Activated naive CD4-positive, alpha-beta T cell treated with anti-CD3 and anti-CD28 coated beads, Interleukin-2, amount 10 ng/mL, durations not matched to agents 7 days and 5 days (primary cell): ENCODE results near the gene ACOT13.
A peak's percentile ranks its signal among the peaks of the same experiment; 100 is the strongest.
"Not testable (repeated sequence)": the region's sequence is repeated elsewhere in the genome, so short reads cannot be mapped to it uniquely, and the experiment has no call there.

Experiments used
- CTCF ChIA-PET: fragments of 350-600 bp; sonication (Branson Sonifier 250); formaldehyde crosslinking; loops from one replicate; lab custom pipeline; 2021; ENCODE audit warnings: antibody characterized with exemption; lab: Charles Lee
- DNase-seq: peaks from one replicate; pipeline ENCODE4 v3.0.0-alpha.2; 2020
- H3K27ac Mint-ChIP-seq: one replicate; pipeline ENCODE4 v1.8.0; 2021; ENCODE audit warnings: mild to moderate bottlenecking, moderate library complexity, mixed read lengths
- H3K27me3 Mint-ChIP-seq: one replicate; pipeline ENCODE4 v1.8.0; 2021; ENCODE audit warnings: mild to moderate bottlenecking, mixed read lengths
- H3K36me3 Mint-ChIP-seq: one replicate; pipeline ENCODE4 v1.8.0; 2021; ENCODE audit warnings: mixed read lengths
- H3K4me1 Mint-ChIP-seq: one replicate; pipeline ENCODE4 v1.8.0; 2021; ENCODE audit warnings: mixed read lengths
- H3K4me3 Mint-ChIP-seq: one replicate; pipeline ENCODE4 v1.8.0; 2021; ENCODE audit warnings: mild to moderate bottlenecking, moderate library complexity, mixed read lengths
- H3K9me3 Mint-ChIP-seq: one replicate; pipeline ENCODE4 v1.8.0; 2021; ENCODE audit warnings: mixed read lengths

Gene ACOT13

GRCh38 chr6:24648276-24648675 is 18.6 kb upstream of the ACOT13 start:
- Mint-ChIP-seq H3K9me3 (no peaks in the 10 kb centered on the region), H3K36me3 (peaks cover 25% of the 10 kb centered on the region), H3K4me1 (peaks cover 16% of the 10 kb centered on the region), H3K27ac (no peak overlapping the region), H3K4me3 (no peak overlapping the region), H3K27me3 (peaks cover 27% of the 10 kb centered on the region)
- CTCF ChIA-PET, result interaction anchor here (1.2 to 1.7 kb wide), 2 partner anchors 17 to 67 kb away, joined by 4 to 6 read pairs; no protein-coding TSS in a partner anchor
- DNase-seq, result no peak

GRCh38 chr6:24649691-24650090 is 17.2 kb upstream of the ACOT13 start:
- Mint-ChIP-seq H3K4me1 (peaks cover 16% of the 10 kb centered on the region), H3K36me3 (peaks cover 31% of the 10 kb centered on the region), H3K27ac (no peak overlapping the region), H3K27me3 (peaks cover 20% of the 10 kb centered on the region), H3K9me3 (no peaks in the 10 kb centered on the region), H3K4me3 (no peak overlapping the region)
- DNase-seq, result no peak
- CTCF ChIA-PET, result interaction anchor here (0.9 to 1.7 kb wide), 2 partner anchors 13 to 16 kb away, joined by 4 to 5 read pairs; no protein-coding TSS in a partner anchor

- Mint-ChIP-seq H3K27me3 (peaks cover 14% of the 10 kb centered on the region), H3K27ac (no peak overlapping the region), H3K36me3 (peaks cover 31% of the 10 kb centered on the region), H3K9me3 (no peaks in the 10 kb centered on the region), H3K4me3 (no peak overlapping the region), H3K4me1 (peaks cover 14% of the 10 kb centered on the region)
- CTCF ChIA-PET, result interaction anchor here (0.9 kb wide), 1 partner anchor 13 kb away, joined by 5 read pairs; no protein-coding TSS in a partner anchor
- no peak for DNase-seq
Measured at GRCh38 chr6:24650365-24650764, 16.5 kb upstream of the ACOT13 start.

- Mint-ChIP-seq H3K27me3 (no peaks in the 10 kb centered on the region), H3K4me3 (no peak overlapping the region), H3K27ac (no peak overlapping the region), H3K36me3 (peaks cover 48% of the 10 kb centered on the region), H3K9me3 (no peaks in the 10 kb centered on the region), H3K4me1 (peaks cover 22% of the 10 kb centered on the region)
- CTCF ChIA-PET, result interaction anchor here (1.1 kb wide), 1 partner anchor 76 kb away, joined by 3 read pairs; no protein-coding TSS in a partner anchor
- DNase-seq, result no peak
Measured at GRCh38 chr6:24655215-24655614, 11.7 kb upstream of the ACOT13 start.

GRCh38 chr6:24658573-24659560 is 8.0 kb upstream of the ACOT13 start:
- CTCF ChIA-PET, result no interaction called here
- Mint-ChIP-seq H3K36me3 (peaks cover 52% of the 10 kb centered on the region), H3K4me1 (peaks cover 31% of the 10 kb centered on the region), H3K9me3 (no peaks in the 10 kb centered on the region), H3K4me3 (no peak overlapping the region), H3K27ac (no peak overlapping the region), H3K27me3 (no peaks in the 10 kb centered on the region)
- DNase-seq, result no peak

- Mint-ChIP-seq H3K9me3 (no peaks in the 10 kb centered on the region), H3K36me3 (peaks cover 56% of the 10 kb centered on the region), H3K4me1 (peaks cover 36% of the 10 kb centered on the region), H3K27me3 (no peaks in the 10 kb centered on the region), H3K27ac (no peak overlapping the region), H3K4me3 (no peak overlapping the region)
- CTCF ChIA-PET, result no interaction called here
- no peak for DNase-seq
Measured at GRCh38 chr6:24659561-24659960, 7.3 kb upstream of the ACOT13 start.

- CTCF ChIA-PET, result no interaction called here
- no peak for DNase-seq
- no peaks in the 10 kb centered on the region for H3K9me3 Mint-ChIP-seq
- peaks cover 62% of the 10 kb centered on the region for H3K36me3 Mint-ChIP-seq
- peaks cover 41% of the 10 kb centered on the region for H3K4me1 Mint-ChIP-seq
- no peak overlapping the region for H3K4me3 Mint-ChIP-seq
- H3K27ac Mint-ChIP-seq, result no peak overlapping the region
- no peaks in the 10 kb centered on the region for H3K27me3 Mint-ChIP-seq
Measured at GRCh38 chr6:24660105-24660504, 6.8 kb upstream of the ACOT13 start.

GRCh38 chr6:24661759-24662158 is 5.1 kb upstream of the ACOT13 start:
- H3K4me3 Mint-ChIP-seq, DNase-seq, H3K27ac Mint-ChIP-seq, CTCF ChIA-PET, H3K27me3 Mint-ChIP-seq, H3K9me3 Mint-ChIP-seq: not testable (repeated sequence)
- peaks cover 38% of the 10 kb centered on the region for H3K4me1 Mint-ChIP-seq
- H3K36me3 Mint-ChIP-seq, result peaks cover 61% of the 10 kb centered on the region

- Mint-ChIP-seq H3K4me1 (peaks cover 39% of the 10 kb centered on the region), H3K27ac (no peak overlapping the region), H3K9me3 (no peaks in the 10 kb centered on the region), H3K36me3 (peaks cover 59% of the 10 kb centered on the region), H3K4me3 (no peak overlapping the region), H3K27me3 (peaks cover 3% of the 10 kb centered on the region)
- DNase-seq, result no peak
- CTCF ChIA-PET, result no interaction called here
Measured at GRCh38 chr6:24662236-24662635, 4.6 kb upstream of the ACOT13 start.

- CTCF ChIA-PET, result interaction anchor here (1.0 kb wide), 1 partner anchor 13 kb away, joined by 5 read pairs; no protein-coding TSS in a partner anchor
- no peak for DNase-seq
- Mint-ChIP-seq H3K27me3 (peaks cover 3% of the 10 kb centered on the region), H3K4me3 (no peak overlapping the region), H3K4me1 (peaks cover 48% of the 10 kb centered on the region), H3K9me3 (no peaks in the 10 kb centered on the region), H3K36me3 (peaks cover 53% of the 10 kb centered on the region), H3K27ac (no peak overlapping the region)
Measured at GRCh38 chr6:24663189-24663588, 3.7 kb upstream of the ACOT13 start.

GRCh38 chr6:24664046-24664987 is 2.6 kb upstream of the ACOT13 start:
- CTCF ChIA-PET, result interaction anchor here (1.6 kb wide), 1 partner anchor 16 kb away, joined by 4 read pairs; no protein-coding TSS in a partner anchor
- H3K9me3 Mint-ChIP-seq, result peaks cover 5% of the 10 kb centered on the region
- peaks cover 3% of the 10 kb centered on the region for H3K27me3 Mint-ChIP-seq
- peak overlapping the region; percentile 90 for H3K27ac Mint-ChIP-seq
- peak overlapping the region; percentile 88 for H3K4me3 Mint-ChIP-seq
- H3K4me1 Mint-ChIP-seq, result peaks cover 52% of the 10 kb centered on the region
- H3K36me3 Mint-ChIP-seq, result peaks cover 55% of the 10 kb centered on the region
- no peak for DNase-seq

GRCh38 chr6:24666097-24666640 is 708 bp upstream of the ACOT13 start:
- H3K4me3 Mint-ChIP-seq, result peak overlapping the region; percentile 88
- peaks cover 3% of the 10 kb centered on the region for H3K27me3 Mint-ChIP-seq
- peaks cover 12% of the 10 kb centered on the region for H3K9me3 Mint-ChIP-seq
- H3K27ac Mint-ChIP-seq, result peak overlapping the region; percentile 90
- CTCF ChIA-PET, result interaction anchor here (0.9 to 2.0 kb wide), 7 partner anchors 18 to 143 kb away, joined by 3 to 5 read pairs (median 4); no protein-coding TSS in a partner anchor
- peaks cover 50% of the 10 kb centered on the region for H3K4me1 Mint-ChIP-seq
- H3K36me3 Mint-ChIP-seq, result peaks cover 64% of the 10 kb centered on the region
- peak; percentile 67 for DNase-seq

GRCh38 chr6:24667378-24667803 is 514 bp downstream of the ACOT13 start:
- CTCF ChIA-PET, result interaction anchor here (0.9 to 1.6 kb wide), 3 partner anchors 75 to 86 kb away, joined by 3 to 4 read pairs (median 3); no protein-coding TSS in a partner anchor
- peak overlapping the region; percentile 88 for H3K4me3 Mint-ChIP-seq
- H3K9me3 Mint-ChIP-seq, result peaks cover 14% of the 10 kb centered on the region
- H3K27me3 Mint-ChIP-seq, result peaks cover 3% of the 10 kb centered on the region
- peaks cover 49% of the 10 kb centered on the region for H3K4me1 Mint-ChIP-seq
- no peak for DNase-seq
- peak overlapping the region; percentile 90 for H3K27ac Mint-ChIP-seq
- peaks cover 54% of the 10 kb centered on the region for H3K36me3 Mint-ChIP-seq
